Measurements from ENCODE around the gene MAPK12. TPM values are rescaled to one million over a fixed set of nuclear protein-coding genes. Genes with fewer than 3 reads are reported as not detected.
A peak's percentile ranks its signal among the peaks of the same experiment; 100 is the strongest.
"Not testable (repeated sequence)": the region's sequence is repeated elsewhere in the genome, so short reads cannot be mapped to it uniquely, and the experiment has no call there.

Gene MAPK12
- total RNA-seq, 2 donors from 2014 or later: 3.9 to 4.6 TPM

DNA sequence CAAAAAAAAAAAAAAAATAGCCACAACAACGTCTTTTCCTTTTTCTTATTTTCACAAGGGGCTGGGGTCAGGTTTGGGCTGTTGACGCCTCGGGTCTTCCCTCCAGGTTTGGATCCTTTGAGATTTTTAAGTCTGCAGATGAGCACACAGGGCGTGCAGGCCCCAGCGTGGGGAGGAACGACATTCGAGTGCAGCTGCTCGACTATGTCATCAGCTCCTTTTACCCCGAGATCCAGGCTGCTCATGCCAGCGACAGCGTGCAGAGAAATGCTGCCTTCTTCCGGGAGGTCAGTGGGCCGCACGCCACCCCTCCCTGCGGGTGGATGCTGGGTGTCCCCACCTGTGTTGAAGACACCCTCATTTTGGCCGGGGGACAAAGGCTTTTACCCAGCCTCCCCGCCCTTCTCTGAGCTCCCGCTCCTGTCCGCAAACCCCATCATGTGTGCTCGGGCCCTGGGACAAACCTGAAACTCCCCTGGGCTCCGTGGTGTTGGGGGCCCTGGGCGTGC, 53.0 kb downstream of the MAPK12 start:
- 86 to 93% methylated on average over 15 to 22 of the region's 22 CpGs for WGBS, 2 donors
- intact Hi-C loops (cut with DNase I): loop anchor here (5.0 kb wide), 1 partner anchor 56 kb away; no protein-coding TSS in a partner anchor

DNA sequence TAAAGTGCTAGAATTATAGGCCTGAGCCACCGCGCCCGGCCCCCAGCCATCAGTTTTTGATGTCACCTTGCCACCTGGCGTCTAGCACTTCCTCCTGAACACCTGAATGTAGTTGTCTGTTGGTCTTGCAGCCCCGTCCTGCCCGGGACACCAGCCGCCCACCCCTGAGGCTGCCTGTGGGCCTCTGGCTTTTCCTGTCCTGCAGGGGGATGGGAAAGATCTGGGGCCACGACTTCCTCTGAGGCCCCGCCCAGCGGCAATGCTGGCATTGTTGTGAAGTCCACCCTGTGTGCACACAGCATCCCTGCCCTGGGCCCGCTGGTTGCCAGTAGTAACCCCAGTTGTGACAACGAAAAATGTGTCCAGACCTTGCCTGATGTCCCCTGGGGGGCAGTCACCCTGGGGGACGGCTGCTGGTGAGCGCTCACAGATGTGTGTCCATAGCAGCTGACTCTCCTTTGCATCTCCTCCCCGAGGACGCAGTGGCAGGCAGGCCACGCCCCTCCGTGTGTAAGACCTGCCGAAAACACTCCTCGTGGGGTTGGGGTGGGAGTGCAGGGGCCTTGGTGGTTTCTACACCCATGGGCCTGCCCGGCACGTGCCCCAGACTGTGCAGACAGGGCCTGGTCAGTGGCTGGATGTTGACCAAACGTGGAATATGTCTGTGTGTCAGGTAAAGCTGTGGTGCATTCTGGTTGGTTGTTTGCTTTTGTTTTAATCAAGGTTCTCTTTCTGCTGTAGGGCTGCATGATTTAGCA, 53.9 kb downstream of the MAPK12 start:
- Histone ChIP-seq H3K4me1 (peaks cover 4% of the 10 kb centered on the region), H3K4me3 (no peak overlapping the region), H3K27me3 (no peaks in the 10 kb centered on the region), H3K27ac (no peak overlapping the region), H3K9me3 (no peaks in the 10 kb centered on the region), H3K36me3 (replicated peaks in 1 of 2; ENCODE audit: insufficient read depth in 1 of 2, low read depth in 2 of 2) (peaks cover 0 to 10% of the 10 kb centered on the region in 2 donors)
- ATAC-seq (no peak), DNase-seq (no peak)
- intact Hi-C loops (cut with DNase I): loop anchor here (5.0 kb wide), 1 partner anchor 55 kb away; no protein-coding TSS in a partner anchor
- 66 to 80% methylated on average over 22 of the region's 23 CpGs for WGBS, 2 donors
- TF ChIP-seq POLR2A (IDR thresholded peaks at IDR 0.05): no peak
- TF ChIP-seq, protein P1, sequence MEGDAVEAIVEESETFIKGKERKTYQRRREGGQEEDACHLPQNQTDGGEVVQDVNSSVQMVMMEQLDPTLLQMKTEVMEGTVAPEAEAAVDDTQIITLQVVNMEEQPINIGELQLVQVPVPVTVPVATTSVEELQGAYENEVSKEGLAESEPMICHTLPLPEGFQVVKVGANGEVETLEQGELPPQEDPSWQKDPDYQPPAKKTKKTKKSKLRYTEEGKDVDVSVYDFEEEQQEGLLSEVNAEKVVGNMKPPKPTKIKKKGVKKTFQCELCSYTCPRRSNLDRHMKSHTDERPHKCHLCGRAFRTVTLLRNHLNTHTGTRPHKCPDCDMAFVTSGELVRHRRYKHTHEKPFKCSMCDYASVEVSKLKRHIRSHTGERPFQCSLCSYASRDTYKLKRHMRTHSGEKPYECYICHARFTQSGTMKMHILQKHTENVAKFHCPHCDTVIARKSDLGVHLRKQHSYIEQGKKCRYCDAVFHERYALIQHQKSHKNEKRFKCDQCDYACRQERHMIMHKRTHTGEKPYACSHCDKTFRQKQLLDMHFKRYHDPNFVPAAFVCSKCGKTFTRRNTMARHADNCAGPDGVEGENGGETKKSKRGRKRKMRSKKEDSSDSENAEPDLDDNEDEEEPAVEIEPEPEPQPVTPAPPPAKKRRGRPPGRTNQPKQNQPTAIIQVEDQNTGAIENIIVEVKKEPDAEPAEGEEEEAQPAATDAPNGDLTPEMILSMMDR (IDR thresholded peaks at IDR 0.05): no peak

More for the DNA sequence above, 53.0 kb downstream of the MAPK12 start:
- ATAC-seq: no peak
- TF ChIP-seq POLR2A (IDR thresholded peaks at IDR 0.05): no peak
- TF ChIP-seq, protein P1 (IDR thresholded peaks at IDR 0.05): no peak
- H3K4me3 ChIP-seq: no peak overlapping the region
- no peaks in the 10 kb centered on the region for H3K27me3 ChIP-seq
- H3K4me1 ChIP-seq: no peaks in the 10 kb centered on the region
- peak in 1 of 4 donors; percentile 11 for DNase-seq
- H3K36me3 ChIP-seq (replicated peaks in 1 of 2; ENCODE audit: insufficient read depth in 1 of 2, low read depth in 2 of 2): peaks cover 0 to 12% of the 10 kb centered on the region in 2 donors
- no peaks in the 10 kb centered on the region for H3K9me3 ChIP-seq
- no peak overlapping the region for H3K27ac ChIP-seq

DNA sequence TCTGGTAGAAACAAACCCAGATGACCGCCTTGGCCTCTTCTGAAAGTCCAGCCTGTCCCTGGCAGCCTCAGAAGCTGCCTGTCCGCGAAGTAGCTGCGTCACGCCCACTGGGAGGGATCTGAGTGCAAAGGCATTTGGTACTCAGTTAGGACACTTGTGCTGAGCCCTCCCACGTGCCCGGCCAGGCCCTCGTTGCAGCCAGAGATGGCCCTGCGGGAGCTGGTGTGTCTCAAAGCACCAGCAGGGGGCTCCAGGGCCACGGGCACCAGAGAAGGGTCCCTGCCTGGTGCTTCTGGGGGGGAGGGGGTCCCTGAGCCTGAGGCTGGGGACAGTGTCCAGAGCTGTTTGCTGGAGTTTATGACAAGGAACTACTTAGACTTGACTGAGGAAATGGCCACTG, 54.9 kb downstream of the MAPK12 start:
- no peak for TF ChIP-seq POLR2A (IDR thresholded peaks at IDR 0.05)
- TF ChIP-seq, protein P1 (IDR thresholded peaks at IDR 0.05): peak in 1 of 7 experiments; percentile 11
- peak in 2 of 4 donors; percentile 19 to 27 for DNase-seq
- intact Hi-C loops (cut with DNase I): loop anchor here (5.0 kb wide), 1 partner anchor 54 kb away; no protein-coding TSS in a partner anchor

DNA sequence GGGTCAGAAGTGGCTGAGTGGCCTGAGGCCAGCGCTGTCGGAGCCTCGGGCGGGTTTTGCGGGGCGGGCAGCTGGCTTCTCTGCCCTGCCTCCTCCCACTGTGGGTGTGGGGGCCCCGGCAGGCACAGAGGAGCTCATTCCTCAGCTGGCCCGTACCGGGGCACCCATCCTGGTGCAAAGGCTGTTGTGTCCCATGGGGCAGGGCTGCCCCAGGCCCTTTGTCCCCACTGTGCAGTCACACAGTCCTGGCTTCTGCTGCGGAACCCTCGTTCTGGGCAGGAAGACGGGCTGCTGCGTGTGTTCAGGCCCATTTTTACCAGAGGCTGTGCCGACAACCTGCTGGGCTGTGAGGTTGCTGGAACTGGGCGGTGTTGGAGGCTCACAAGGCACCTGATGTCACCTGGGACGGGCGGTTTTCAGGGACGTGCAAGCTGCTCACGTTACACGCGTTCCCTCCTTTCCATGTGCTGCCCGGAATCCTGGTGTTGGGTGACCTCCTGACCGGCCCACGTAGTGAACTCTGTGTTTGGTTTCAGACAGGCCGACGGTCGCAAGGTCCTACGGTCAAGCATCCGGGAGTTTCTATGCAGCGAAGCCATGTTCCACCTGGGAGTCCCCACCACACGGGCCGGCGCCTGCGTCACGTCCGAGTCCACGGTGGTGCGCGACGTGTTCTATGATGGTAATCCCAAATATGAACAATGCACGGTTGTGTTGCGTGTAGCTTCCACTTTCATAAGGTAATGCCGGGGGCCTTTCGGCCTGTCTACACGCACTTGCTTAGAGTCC, 55.5 kb downstream of the MAPK12 start:
- intact Hi-C loops (cut with DNase I): loop anchor here (5.0 kb wide), 1 partner anchor 54 kb away; no protein-coding TSS in a partner anchor
- WGBS, 2 donors: 91 to 99% methylated on average over 28 to 45 of the region's 45 CpGs
- H3K27ac ChIP-seq: no peak overlapping the region

More for the DNA sequence above, 54.9 kb downstream of the MAPK12 start:
- no peaks in the 10 kb centered on the region for H3K9me3 ChIP-seq
- peaks cover 0 to 7% of the 10 kb centered on the region in 2 donors for H3K36me3 ChIP-seq (replicated peaks in 1 of 2; ENCODE audit: insufficient read depth in 1 of 2, low read depth in 2 of 2)
- H3K27ac ChIP-seq: no peak overlapping the region
- no peak for ATAC-seq
- H3K4me3 ChIP-seq: no peak overlapping the region
- WGBS, 2 donors: 52% methylated on average over 10 of the region's 10 CpGs; no CpG with 5 or more reads in 1 of the 2 donors
- peaks cover 14% of the 10 kb centered on the region for H3K4me1 ChIP-seq
- no peaks in the 10 kb centered on the region for H3K27me3 ChIP-seq

DNA sequence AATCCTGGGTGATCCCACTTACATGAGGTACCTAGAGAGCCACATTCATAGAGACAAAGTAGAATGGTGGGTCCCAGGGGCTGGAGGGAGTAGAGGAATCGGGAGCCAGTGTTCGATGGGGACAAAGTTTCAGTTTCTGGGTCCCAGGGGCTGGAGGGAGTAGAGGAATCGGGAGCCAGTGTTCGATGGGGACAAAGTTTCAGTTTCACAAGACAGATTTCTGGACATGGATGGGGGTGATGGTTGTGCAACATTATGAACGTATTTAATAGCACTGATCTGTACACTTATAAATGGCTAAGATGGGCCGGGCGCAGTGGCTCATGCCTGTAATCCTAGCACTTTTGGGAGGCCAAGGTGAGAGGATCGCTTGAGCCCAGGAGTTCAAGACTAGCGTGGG, 56.5 kb downstream of the MAPK12 start:
- not testable (repeated sequence) for ATAC-seq; DNase-seq; H3K36me3 ChIP-seq (replicated peaks in 1 of 2; ENCODE audit: insufficient read depth in 1 of 2, low read depth in 2 of 2); H3K4me3 ChIP-seq; H3K9me3 ChIP-seq; H3K27me3 ChIP-seq; H3K27ac ChIP-seq
- intact Hi-C loops (cut with DNase I): loop anchor here (5.0 kb wide), 1 partner anchor 53 kb away; no protein-coding TSS in a partner anchor
- 77 to 91% methylated on average over 9 of the region's 9 CpGs for WGBS, 2 donors
- H3K4me1 ChIP-seq: peaks cover 21% of the 10 kb centered on the region

More for the DNA sequence above, 55.5 kb downstream of the MAPK12 start:
- peaks cover 16% of the 10 kb centered on the region for H3K4me1 ChIP-seq
- no peak overlapping the region for H3K4me3 ChIP-seq
- peaks cover 0 to 4% of the 10 kb centered on the region in 2 donors for H3K36me3 ChIP-seq (replicated peaks in 1 of 2; ENCODE audit: insufficient read depth in 1 of 2, low read depth in 2 of 2)
- H3K9me3 ChIP-seq: no peaks in the 10 kb centered on the region
- no peaks in the 10 kb centered on the region for H3K27me3 ChIP-seq
- ATAC-seq (no peak), DNase-seq (peak in 1 of 4 donors; percentile 13)
- TF ChIP-seq, protein P1 (IDR thresholded peaks at IDR 0.05): no peak
- no peak for TF ChIP-seq POLR2A (IDR thresholded peaks at IDR 0.05)
